HEK293T (cell line): ENCODE results near the gene HGD.

ENCODE experiments used
- FOXA1 ChIP-seq: fragments of 450-650 bp; IDR thresholded peaks from 2 replicates; pipeline ENCODE4 v1.6.1; 2016; ENCODE audit warnings: mild to moderate bottlenecking
- FOXK2 ChIP-seq: fragments of 450-650 bp; IDR thresholded peaks from 2 replicates; pipeline ENCODE4 v1.6.1; 2016; ENCODE audit warnings: mild to moderate bottlenecking
- L3MBTL2 ChIP-seq: fragments of 450-650 bp; conservative IDR thresholded peaks from 2 replicates; pipeline ENCODE4 v1.6.1; 2016; ENCODE audit warnings: mild to moderate bottlenecking
- PKNOX1 ChIP-seq: fragments of 450-650 bp; IDR thresholded peaks from 2 replicates; pipeline ENCODE4 v1.6.1; 2016
- SP1 ChIP-seq: fragments of 450-650 bp; IDR thresholded peaks from 2 replicates; pipeline ENCODE4 v1.6.1; 2017

- TF ChIP-seq SP1 (no peak), PKNOX1 (no peak), FOXA1 (no peak), L3MBTL2 (no peak), FOXK2 (no peak)
These were observed 29.8 kb downstream of the HGD start for GRCh38 chr3:120652281-120652680.
